K562 (cell line): Measurements from ENCODE around the gene RYR1. TPM values are rescaled to one million over a fixed set of nuclear protein-coding genes. Genes with fewer than 3 reads are reported as not detected.
A peak's percentile ranks its signal among the peaks of the same experiment; 100 is the strongest.

Source experiments
- ARID2 ChIP-seq: fragments of 450-650 bp; IDR thresholded peaks from 2 replicates; pipeline ENCODE4 v1.6.1; 2017; ENCODE audit warnings: antibody characterized with exemption, mild to moderate bottlenecking
- CC2D1A ChIP-seq: fragments of 450-650 bp; IDR thresholded peaks from 2 replicates; pipeline ENCODE4 v1.6.1; 2017; ENCODE audit warnings: mild to moderate bottlenecking
- CREM ChIP-seq: IDR thresholded peaks from 2 replicates; pipeline ENCODE4 v1.6.1; 2014; ENCODE audit warnings: antibody characterized with exemption, low read depth
- DACH1 ChIP-seq: fragments of 450-650 bp; IDR thresholded peaks from 2 replicates; pipeline ENCODE4 v1.6.1; 2018; ENCODE audit not compliant: partially characterized antibody
- ETV6 ChIP-seq, 3 experiments: fragments of 150-350 bp in 1 of 3; sonication (generic) in 1 of 3; formaldehyde crosslinking in 1 of 3; IDR thresholded peaks; 2 replicates each; pipeline versions ENCODE4 v1.6.1 to v1.8.0; 2014 to 2022; ENCODE audit warnings: borderline replicate concordance in 2 of 3, low read depth in 2 of 3, antibody characterized with exemption in 1 of 3, low read length in 1 of 3, mild to moderate bottlenecking in 1 of 3, missing genetic modification reagents in 1 of 3
- KDM5B ChIP-seq: fragments of 200-600 bp; sonication (generic); IDR thresholded peaks from 2 replicates; pipeline ENCODE4 v1.6.1; 2012; ENCODE audit warnings: low read depth, mild to moderate bottlenecking, moderate library complexity, low read length, control low read depth, inconsistent platforms; ENCODE audit not compliant: insufficient replicate concordance
- MLX ChIP-seq, 2 experiments: fragments of 450-650 bp in 1 of 2; sonication (generic) in 1 of 2; formaldehyde crosslinking; conservative IDR thresholded peaks; 2 replicates each; pipeline versions ENCODE4 v1.4.0 to v1.8.1; 2020 to 2022; ENCODE audit warnings: mild to moderate bottlenecking in 1 of 2, missing genetic modification reagents in 1 of 2
- MYBL2 ChIP-seq, 2 experiments: fragments of 450-650 bp in 1 of 2; sonication (generic) in 1 of 2; formaldehyde crosslinking in 1 of 2; IDR thresholded peaks; 2 replicates each; pipeline versions ENCODE4 v1.6.1 to v1.8.1; 2017 to 2022; ENCODE audit warnings: borderline replicate concordance in 1 of 2, inconsistent platforms in 1 of 2, low read depth in 1 of 2, mild to moderate bottlenecking in 1 of 2, missing genetic modification reagents in 1 of 2, moderate library complexity in 1 of 2
- NEUROD1 ChIP-seq: fragments of 150-350 bp; IDR thresholded peaks from 2 replicates; pipeline ENCODE4 v1.6.1; 2014; ENCODE audit warnings: borderline replicate concordance, low read length, low read depth; ENCODE audit not compliant: partially characterized antibody
- PCBP1 ChIP-seq: fragments of 200-400 bp; formaldehyde crosslinking; IDR thresholded peaks from 2 replicates; pipeline ENCODE4 v1.6.1; 2018; ENCODE audit warnings: mild to moderate bottlenecking, low read depth, low read length; ENCODE audit not compliant: poor library complexity, severe bottlenecking
- PHF8 ChIP-seq: fragments of 200-600 bp; sonication (generic); IDR thresholded peaks from 2 replicates; pipeline ENCODE4 v1.6.1; 2012; ENCODE audit warnings: mixed run types, mild to moderate bottlenecking, inconsistent platforms, low read length, moderate library complexity, borderline replicate concordance
- POLR3A ChIP-seq: IDR thresholded peaks from 2 replicates; pipeline ENCODE4 v1.6.1; 2011; ENCODE audit warnings: borderline replicate concordance, mild to moderate bottlenecking, moderate library complexity; ENCODE audit not compliant: insufficient read length, insufficient read depth; ENCODE audit errors: extremely low read depth
- PREB ChIP-seq: sonication (generic); formaldehyde crosslinking; IDR thresholded peaks from 2 replicates; pipeline ENCODE4 v1.8.1; 2023; ENCODE audit warnings: mild to moderate bottlenecking, missing genetic modification reagents
- STAG1 ChIP-seq: sonication (generic); formaldehyde crosslinking; IDR thresholded peaks from 2 replicates; pipeline ENCODE4 v1.5.0; 2020; ENCODE audit warnings: missing genetic modification reagents, borderline replicate concordance
- STAT5A ChIP-seq: IDR thresholded peaks from 2 replicates; pipeline ENCODE4 v1.6.1; 2012; ENCODE audit warnings: low read length, inconsistent platforms, borderline replicate concordance
- TEAD4 ChIP-seq, 2 experiments: sonication (generic) in 1 of 2; formaldehyde crosslinking in 1 of 2; IDR thresholded peaks; 2 replicates each; pipeline versions ENCODE4 v1.6.1 to v1.8.0; 2012 to 2022; ENCODE audit warnings: borderline replicate concordance in 1 of 2, inconsistent platforms in 1 of 2, low read length in 1 of 2, mild to moderate bottlenecking in 1 of 2, missing genetic modification reagents in 1 of 2
- ZBTB11 ChIP-seq, 3 experiments: fragments of 200-800 bp in 1 of 3; fragments of 250-450 bp in 1 of 3; fragments of 450-650 bp in 1 of 3; sonication (Bioruptor Pico) in 1 of 3; sonication (Bioruptor generic) in 1 of 3; formaldehyde crosslinking in 1 of 3; IDR thresholded peaks; 2 replicates each; pipeline versions ENCODE4 v1.6.1 to v1.8.0; 2016 to 2022; ENCODE audit warnings: mild to moderate bottlenecking in 2 of 3, missing genetic modification characterization in 2 of 3, missing compliant biosample characterization in 1 of 3, moderate library complexity in 1 of 3
- ZNF134 ChIP-seq: fragments of 250-450 bp; sonication (Bioruptor Pico); conservative IDR thresholded peaks from 2 replicates; pipeline ENCODE4 v1.4.0; 2020
- ZNF316 ChIP-seq: fragments of 450-650 bp; IDR thresholded peaks from 2 replicates; pipeline ENCODE4 v1.6.1; 2016
- ZNF780A ChIP-seq: fragments of 250-450 bp; sonication (Bioruptor Pico); IDR thresholded peaks from 2 replicates; pipeline ENCODE4 v1.5.0; 2021; ENCODE audit warnings: mild to moderate bottlenecking
- polyA plus RNA-seq, 8 experiments: library from polyadenylated mRNA; depleted of rRNA in 4 of 8; stranded (reverse) in 5 of 8; unstranded in 3 of 8; fragments of >200 nt; fragmentation: Nextera tagmentation in 2 of 8; fragmentation: Illumina TruSeq in 1 of 8; extraction: Ambion mirVana in 2 of 8; extraction: Trizol in 1 of 8; gene quantifications; 2 replicates each; pipeline versions ENCODE4 v1.2.1 to v1.2.3, GENCODE V29; 2011 to 2014; ENCODE audit warnings: inconsistent platforms in 1 of 8, missing spikeins in 1 of 8
- total RNA-seq, 7 experiments: library from RNA; depleted of rRNA in 6 of 7; stranded (reverse); fragments of >200 nt in 6 of 7; fragmentation: Illumina TruSeq in 2 of 7; extraction: Trizol in 2 of 7; gene quantifications; 2 replicates each; pipeline versions ENCODE4 v1.2.1 to v1.2.3, GENCODE V29; 2011 to 2021; ENCODE audit warnings: low replicate concordance in 1 of 7

Gene RYR1
- total and polyA plus RNA-seq, 9 of the 15 experiments (the other 6 are each of a cell fraction or from before 2014, with no cell fraction given), result 0.11 to 7.4 (median 3.7) TPM

- TF ChIP-seq PHF8, result no peak
- no peak for TF ChIP-seq POLR3A
- 0 out of 2 replicates have a peak, but pooled peaks have one; percentile 12 for TF ChIP-seq TEAD4 (IDR thresholded peaks at IDR 0.05; ENCODE audit: low read length)
- no peak for TF ChIP-seq TEAD4 (CRISPR knock-in tag; IDR thresholded peaks at IDR 0.05; ENCODE audit: borderline replicate concordance)
- TF ChIP-seq CC2D1A, result 0 out of 2 replicates have a peak, but pooled peaks have one; percentile 25
- no peak for TF ChIP-seq ZBTB11 (CRISPR knock-in tag; IDR thresholded peaks at IDR 0.05)
- TF ChIP-seq ZNF316, result no peak
- no peak for TF ChIP-seq KDM5B
- no peak for TF ChIP-seq ZNF134
- TF ChIP-seq MYBL2 (IDR thresholded peaks at IDR 0.05; ENCODE audit: low read depth), result no peak
- TF ChIP-seq MYBL2 (CRISPR knock-in tag; IDR thresholded peaks at IDR 0.05; ENCODE audit: borderline replicate concordance), result no peak
- no peak for TF ChIP-seq STAT5A
- TF ChIP-seq STAG1 (CRISPR knock-in tag), result peak; percentile 92; the same call in 1 of the 2 replicates
- no peak for TF ChIP-seq ETV6 (IDR thresholded peaks at IDR 0.05; ENCODE audit: borderline replicate concordance in 1 of 2, low read depth in 2 of 2, low read length in 1 of 2)
- TF ChIP-seq ETV6 (CRISPR knock-in tag; IDR thresholded peaks at IDR 0.05; ENCODE audit: borderline replicate concordance), result no peak
- peak; percentile 96 for TF ChIP-seq PCBP1
- no peak for TF ChIP-seq DACH1
- no peak for TF ChIP-seq ARID2
- no peak for TF ChIP-seq MLX (CRISPR knock-in tag; conservative IDR thresholded peaks at IDR 0.05)
- TF ChIP-seq PREB, result no peak
- TF ChIP-seq CREM, result peak; percentile 38
- TF ChIP-seq ZNF780A (CRISPR knock-in tag), result no peak
- TF ChIP-seq NEUROD1, result no peak
These were observed 81.5 kb downstream of the RYR1 start (continued) for GRCh38 chr19:38514812-38515633.
